ENCODE results near the gene LRRC14B.
"Not testable (repeated sequence)": the region's sequence is repeated elsewhere in the genome, so short reads cannot be mapped to it uniquely, and the experiment has no call there.

DNA sequence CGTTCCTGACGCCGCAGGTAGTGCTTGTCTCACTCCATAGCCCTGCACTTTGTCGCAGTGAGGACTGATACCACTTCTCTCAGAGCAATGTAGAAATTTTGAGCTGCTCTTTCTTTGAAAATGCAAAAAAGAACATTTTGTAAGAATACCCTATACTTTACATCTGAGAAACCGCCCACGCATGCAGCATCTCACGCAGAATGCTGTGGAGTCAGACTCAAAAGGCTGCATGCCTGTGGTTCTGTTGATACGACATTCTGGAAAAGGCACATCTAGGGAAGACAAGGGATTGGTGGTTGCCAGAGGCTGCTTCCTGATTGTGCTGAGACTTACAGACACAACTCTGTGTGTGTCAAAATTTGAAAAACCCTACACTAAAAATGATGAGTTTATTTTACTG, 46.6 kb downstream of the LRRC14B start:
- TF ChIP-seq, protein P1, sequence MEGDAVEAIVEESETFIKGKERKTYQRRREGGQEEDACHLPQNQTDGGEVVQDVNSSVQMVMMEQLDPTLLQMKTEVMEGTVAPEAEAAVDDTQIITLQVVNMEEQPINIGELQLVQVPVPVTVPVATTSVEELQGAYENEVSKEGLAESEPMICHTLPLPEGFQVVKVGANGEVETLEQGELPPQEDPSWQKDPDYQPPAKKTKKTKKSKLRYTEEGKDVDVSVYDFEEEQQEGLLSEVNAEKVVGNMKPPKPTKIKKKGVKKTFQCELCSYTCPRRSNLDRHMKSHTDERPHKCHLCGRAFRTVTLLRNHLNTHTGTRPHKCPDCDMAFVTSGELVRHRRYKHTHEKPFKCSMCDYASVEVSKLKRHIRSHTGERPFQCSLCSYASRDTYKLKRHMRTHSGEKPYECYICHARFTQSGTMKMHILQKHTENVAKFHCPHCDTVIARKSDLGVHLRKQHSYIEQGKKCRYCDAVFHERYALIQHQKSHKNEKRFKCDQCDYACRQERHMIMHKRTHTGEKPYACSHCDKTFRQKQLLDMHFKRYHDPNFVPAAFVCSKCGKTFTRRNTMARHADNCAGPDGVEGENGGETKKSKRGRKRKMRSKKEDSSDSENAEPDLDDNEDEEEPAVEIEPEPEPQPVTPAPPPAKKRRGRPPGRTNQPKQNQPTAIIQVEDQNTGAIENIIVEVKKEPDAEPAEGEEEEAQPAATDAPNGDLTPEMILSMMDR (IDR thresholded peaks at IDR 0.05): not testable (repeated sequence)
- not testable (repeated sequence) for TF ChIP-seq POLR2AphosphoS5, POLR2A (IDR thresholded peaks at IDR 0.05)

Measured in gastroesophageal sphincter (tissue), 3 donors.